Stimulated activated CD4-positive, alpha-beta T cell treated with anti-CD3 and anti-CD28 coated beads, Interleukin-15, amount 100 ng/mL, for 24 hours (primary cell): ENCODE measurements around the gene GJB4.
"Not testable (repeated sequence)": the region's sequence is repeated elsewhere in the genome, so short reads cannot be mapped to it uniquely, and the experiment has no call there.

Source experiments
- DNase-seq: peaks from one replicate; pipeline ENCODE4 v3.0.0-alpha.2; 2020

The GJB4 gene

GRCh38 chr1:34808051-34808810 lies 48.7 kb downstream of the GJB4 start:
- DNase-seq = no peak

GRCh38 chr1:34810781-34811180 lies 51.2 kb downstream of the GJB4 start:
- DNase-seq = not testable (repeated sequence)
